Subcutaneous abdominal adipose tissue (tissue), 5 donors: ENCODE data around the gene PLEKHA6.

ENCODE experiments used
- H3K27ac ChIP-seq: one replicate; pipeline ENCODE4 v1.7.0; 2013; ENCODE audit warnings: low read depth, mild to moderate bottlenecking, inconsistent platforms, low read length, moderate library complexity
- H3K27me3 ChIP-seq, 5 donors: one replicate each; pipeline ENCODE4 v1.7.0; 2013; ENCODE audit warnings: low read length in 5 of 5, inconsistent platforms in 1 of 5; ENCODE audit not compliant: control insufficient read depth in 5 of 5, insufficient read depth in 4 of 5
- H3K36me3 ChIP-seq, 5 donors: one replicate each; pipeline ENCODE4 v1.7.0; 2013; ENCODE audit warnings: low read length in 5 of 5; ENCODE audit not compliant: control insufficient read depth in 5 of 5, insufficient read depth in 5 of 5
- H3K4me1 ChIP-seq, 5 donors: one replicate each; pipeline ENCODE4 v1.7.0; 2013; ENCODE audit warnings: low read length in 5 of 5, mild to moderate bottlenecking in 3 of 5, moderate library complexity in 1 of 5; ENCODE audit not compliant: control insufficient read depth in 5 of 5, insufficient read depth in 5 of 5
- H3K4me3 ChIP-seq, 5 donors: one replicate each; pipeline ENCODE4 v1.7.0; 2013; ENCODE audit warnings: low read length in 5 of 5, low read depth in 1 of 5
- H3K9ac ChIP-seq, 5 donors: one replicate each; pipeline ENCODE4 v1.7.0; 2013; ENCODE audit warnings: low read length in 5 of 5, mild to moderate bottlenecking in 4 of 5, moderate library complexity in 3 of 5
- H3K9me3 ChIP-seq, 5 donors: one replicate each; pipeline ENCODE4 v1.7.0; 2013; ENCODE audit warnings: low read length in 5 of 5; ENCODE audit not compliant: control insufficient read depth in 5 of 5
- donor health status: healthy.
- donor health status: healthy.
- donor health status: healthy.
- donor health status: healthy.
- donor health status: healthy.

The PLEKHA6 gene

DNA sequence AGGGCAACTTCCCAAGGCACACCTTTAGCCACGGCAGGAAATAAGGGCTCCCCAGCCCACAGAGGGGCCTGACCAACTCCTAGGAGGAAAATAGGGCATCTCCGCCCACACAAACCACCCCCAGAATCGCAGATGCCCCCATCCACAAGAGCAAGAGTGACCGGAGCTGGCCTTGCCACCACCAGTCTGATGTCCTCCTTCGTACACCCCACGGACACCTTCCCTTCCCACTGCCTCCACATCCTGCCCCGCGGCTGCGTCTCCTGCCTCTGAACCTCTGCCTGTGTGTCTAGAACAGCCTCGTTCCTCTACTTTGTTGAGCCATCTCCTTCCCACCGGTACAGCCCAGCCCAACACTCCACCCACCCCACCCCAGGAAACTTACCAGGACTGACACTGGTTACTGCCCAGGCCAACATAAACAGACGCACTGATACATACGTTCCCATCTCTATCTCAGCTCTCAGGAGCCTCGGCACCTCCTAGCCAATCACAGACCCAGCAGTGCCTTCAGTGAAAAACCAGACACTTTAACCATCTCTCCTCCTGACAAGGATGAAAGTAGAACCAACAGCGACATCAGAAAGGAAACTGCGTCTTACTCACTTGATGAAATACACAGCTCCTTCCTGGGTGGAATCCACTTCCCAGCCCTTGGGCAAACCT is 7.6 kb upstream of the PLEKHA6 start:
- H3K4me3 ChIP-seq, result no peak overlapping the region
- no peaks in the 10 kb centered on the region for H3K9me3 ChIP-seq
- H3K27me3 ChIP-seq, result peaks cover 0 to 13% (median 5%) of the 10 kb centered on the region in 5 donors
- H3K27ac ChIP-seq, result no peak overlapping the region
- no peaks in the 10 kb centered on the region for H3K36me3 ChIP-seq
- H3K4me1 ChIP-seq, result peaks cover 0 to 21% (median 11%) of the 10 kb centered on the region in 5 donors
- no peak overlapping the region for H3K9ac ChIP-seq

DNA sequence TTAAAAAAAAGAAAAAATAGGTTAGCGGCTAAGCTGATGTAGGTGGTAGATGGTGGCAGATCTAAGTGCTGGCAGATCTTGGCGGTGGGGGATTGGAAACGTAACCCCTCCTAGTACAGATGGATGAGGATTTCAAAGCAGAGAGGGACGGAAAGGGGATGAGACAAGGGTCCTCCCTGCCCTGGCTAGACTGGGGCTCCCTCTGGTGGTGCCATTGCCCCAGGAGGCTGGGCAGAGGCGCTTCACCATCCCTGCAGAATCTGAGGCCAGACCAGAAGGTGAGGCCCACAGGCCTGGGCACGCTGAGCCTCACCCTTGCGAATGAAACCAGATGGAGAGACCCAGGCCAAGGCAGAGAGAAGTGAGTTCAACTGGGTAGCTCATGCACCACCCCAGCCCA is 7.0 kb upstream of the PLEKHA6 start:
- peaks cover 0 to 21% (median 11%) of the 10 kb centered on the region in 5 donors for H3K4me1 ChIP-seq
- no peaks in the 10 kb centered on the region for H3K9me3 ChIP-seq
- no peak overlapping the region for H3K9ac ChIP-seq
- H3K36me3 ChIP-seq, result no peaks in the 10 kb centered on the region
- H3K27ac ChIP-seq, result no peak overlapping the region
- peaks cover 0 to 13% (median 5%) of the 10 kb centered on the region in 5 donors for H3K27me3 ChIP-seq
- H3K4me3 ChIP-seq, result no peak overlapping the region

DNA sequence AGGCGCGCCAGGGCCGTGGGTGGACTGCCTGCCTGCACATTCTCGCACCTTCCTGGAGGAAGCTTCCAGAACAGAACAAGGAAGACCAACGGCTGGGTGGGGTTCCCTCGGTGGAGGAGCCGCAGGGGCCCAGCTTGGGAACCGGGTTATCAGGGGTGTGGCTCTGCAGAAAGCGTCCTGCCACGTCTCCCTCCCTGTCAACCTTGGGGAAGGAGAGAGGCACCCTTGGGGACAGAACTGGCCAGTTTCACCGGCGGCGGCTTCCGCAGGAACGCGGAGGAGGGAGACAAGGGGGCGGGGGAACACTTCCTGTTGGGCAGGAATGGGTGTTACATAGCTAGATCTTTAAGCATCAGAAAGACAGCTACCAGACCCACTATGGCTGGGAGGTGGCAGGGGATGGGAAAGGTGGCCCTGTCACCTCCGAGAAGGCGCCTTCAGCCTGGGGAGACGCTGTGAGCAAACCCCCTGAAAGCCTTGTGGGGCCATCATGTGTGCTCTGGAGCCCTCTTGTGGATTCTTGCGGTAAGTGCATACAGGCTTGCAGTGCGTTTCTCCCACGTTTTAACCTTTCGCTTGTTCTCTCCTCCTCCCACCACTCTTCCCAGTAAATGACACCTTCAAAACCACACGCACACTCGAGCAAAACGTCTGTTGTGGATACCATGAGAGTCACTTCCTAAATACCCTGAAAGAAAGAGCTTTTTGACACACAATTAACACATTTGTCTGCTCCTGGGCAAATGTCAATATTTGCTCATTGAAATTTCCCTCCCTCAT is 3.8 kb upstream of the PLEKHA6 start:
- Histone ChIP-seq H3K36me3 (no peaks in the 10 kb centered on the region), H3K9ac (peak overlapping the region; percentile 26 to 59 (median 34)), H3K27me3 (peaks cover 0 to 20% (median 5%) of the 10 kb centered on the region in 5 donors), H3K27ac (peak overlapping the region; percentile 4), H3K9me3 (no peaks in the 10 kb centered on the region), H3K4me3 (peak overlapping the region; percentile 58 to 75 (median 63)), H3K4me1 (peaks cover 0 to 16% (median 11%) of the 10 kb centered on the region in 5 donors)

DNA sequence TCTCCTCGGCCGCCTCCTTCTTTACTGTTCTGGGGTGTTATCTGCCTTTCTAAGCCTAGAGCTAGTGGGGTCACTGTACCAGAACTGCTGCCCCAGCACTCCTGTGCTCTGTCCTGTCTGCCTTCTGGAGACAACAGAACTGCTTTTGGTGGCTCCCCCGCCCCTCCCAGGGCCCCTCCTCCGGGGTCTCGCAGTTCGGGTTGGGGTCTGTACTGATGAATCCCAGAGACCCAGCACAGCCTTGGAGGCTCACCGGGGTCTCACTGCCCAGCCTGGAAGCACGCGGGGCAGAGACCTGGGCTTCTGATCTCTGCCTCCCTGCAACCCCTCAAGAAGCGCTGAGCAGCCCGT is 3.2 kb upstream of the PLEKHA6 start:
- H3K36me3 ChIP-seq, result no peaks in the 10 kb centered on the region
- no peaks in the 10 kb centered on the region for H3K9me3 ChIP-seq
- peaks cover 0 to 20% (median 5%) of the 10 kb centered on the region in 5 donors for H3K27me3 ChIP-seq
- peaks cover 0 to 19% (median 11%) of the 10 kb centered on the region in 5 donors for H3K4me1 ChIP-seq
- peak overlapping the region in 4 of 5 donors; percentile 58 to 70 (median 61) for H3K4me3 ChIP-seq
- peak overlapping the region in 4 of 5 donors; percentile 26 to 59 (median 30) for H3K9ac ChIP-seq
- H3K27ac ChIP-seq, result no peak overlapping the region

DNA sequence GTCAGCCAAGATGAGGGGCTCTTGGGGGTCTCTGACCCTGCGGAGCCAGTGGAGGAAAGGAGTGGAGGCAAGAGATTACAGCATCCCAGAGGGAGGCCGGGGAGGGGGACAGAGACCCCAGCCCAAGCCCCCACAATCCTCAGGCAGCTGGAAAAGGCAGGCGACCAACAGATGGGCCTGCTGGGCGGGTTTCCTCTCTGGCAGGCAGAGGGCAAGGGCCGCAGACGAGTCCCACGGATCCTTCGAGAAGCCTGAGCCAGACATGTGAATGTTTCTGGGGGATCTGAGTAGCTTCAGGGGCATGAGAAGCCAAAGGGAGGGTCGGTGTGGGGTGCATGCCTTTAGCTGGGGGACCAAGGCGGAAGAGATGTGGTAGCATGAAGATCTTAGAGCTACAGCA is 2.1 kb upstream of the PLEKHA6 start:
- no peak overlapping the region for H3K4me3 ChIP-seq
- H3K36me3 ChIP-seq, result no peaks in the 10 kb centered on the region
- H3K27ac ChIP-seq, result no peak overlapping the region
- peaks cover 0 to 27% (median 18%) of the 10 kb centered on the region in 5 donors for H3K4me1 ChIP-seq
- peaks cover 0 to 16% (median 0%) of the 10 kb centered on the region in 5 donors for H3K27me3 ChIP-seq
- H3K9me3 ChIP-seq, result no peaks in the 10 kb centered on the region
- H3K9ac ChIP-seq, result no peak overlapping the region

DNA sequence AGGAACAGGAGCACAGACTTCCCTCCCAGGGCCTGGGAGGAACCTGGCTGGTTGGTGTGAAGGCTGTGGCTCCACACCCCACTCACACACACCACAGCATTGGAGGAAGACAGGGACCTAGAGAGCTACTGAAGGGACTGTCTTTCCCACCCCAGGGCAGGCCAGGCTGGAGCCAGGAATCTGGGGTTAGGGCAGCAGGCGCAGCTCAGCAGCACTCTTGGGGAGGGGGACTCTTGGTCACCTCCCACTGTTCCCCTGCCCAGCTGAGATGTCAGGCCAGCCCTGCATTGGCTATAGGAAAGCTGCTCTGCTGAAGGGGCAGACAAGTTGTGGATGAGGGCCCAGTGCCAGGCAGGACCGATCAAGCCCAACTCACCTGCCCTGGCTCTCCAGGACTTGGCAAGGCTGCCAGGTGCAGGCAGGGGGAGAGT is 1.6 kb upstream of the PLEKHA6 start:
- H3K27ac ChIP-seq, result no peak overlapping the region
- H3K4me1 ChIP-seq, result peaks cover 0 to 27% (median 18%) of the 10 kb centered on the region in 5 donors
- peaks cover 0 to 16% (median 0%) of the 10 kb centered on the region in 5 donors for H3K27me3 ChIP-seq
- H3K9ac ChIP-seq, result no peak overlapping the region
- H3K9me3 ChIP-seq, result no peaks in the 10 kb centered on the region
- H3K36me3 ChIP-seq, result no peaks in the 10 kb centered on the region
- no peak overlapping the region for H3K4me3 ChIP-seq

DNA sequence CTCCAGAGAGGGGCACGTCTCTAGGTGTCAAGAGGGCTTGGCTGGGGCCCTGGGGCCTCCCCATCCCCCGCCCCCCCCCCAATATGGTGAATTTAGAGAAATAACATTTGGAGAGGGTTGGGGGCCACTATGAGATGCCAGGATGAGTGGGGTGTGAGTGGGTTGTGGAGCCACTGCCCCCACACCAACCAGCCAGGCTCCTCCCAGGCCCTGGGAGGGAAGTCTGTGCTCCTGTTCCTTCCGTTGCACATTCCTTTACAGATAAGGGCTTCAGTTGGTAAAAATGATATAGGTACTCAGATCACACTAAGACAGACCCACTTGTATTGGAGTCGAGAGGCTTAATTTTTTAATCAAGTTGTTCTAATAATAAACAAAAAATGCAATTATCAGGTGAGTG is 585 bp upstream of the PLEKHA6 start:
- Histone ChIP-seq H3K36me3 (no peaks in the 10 kb centered on the region), H3K27ac (no peak overlapping the region), H3K27me3 (peaks cover 0 to 13% (median 0%) of the 10 kb centered on the region in 5 donors), H3K4me1 (peaks cover 0 to 27% (median 18%) of the 10 kb centered on the region in 5 donors), H3K9me3 (no peaks in the 10 kb centered on the region), H3K9ac (no peak overlapping the region), H3K4me3 (no peak overlapping the region)

DNA sequence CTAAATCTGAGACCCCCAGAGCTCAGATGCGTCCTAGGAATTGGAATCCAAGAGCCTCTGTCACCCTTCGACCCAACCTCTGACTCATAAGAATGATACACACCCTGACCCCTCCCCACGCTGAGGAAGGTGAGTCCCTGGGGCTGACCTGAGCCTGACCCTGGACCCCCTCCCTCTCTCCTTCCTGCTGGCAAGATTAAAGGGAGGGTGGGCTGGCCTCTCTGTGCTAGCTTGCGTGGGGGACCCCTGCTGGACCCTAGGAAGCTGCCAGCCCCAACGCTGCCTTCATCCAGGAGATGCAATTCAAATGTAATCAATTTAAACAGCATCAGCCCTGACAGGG is 627 bp downstream of the PLEKHA6 start:
- no peak overlapping the region for H3K9ac ChIP-seq
- peaks cover 0 to 27% (median 18%) of the 10 kb centered on the region in 5 donors for H3K4me1 ChIP-seq
- peaks cover 0 to 13% (median 0%) of the 10 kb centered on the region in 5 donors for H3K27me3 ChIP-seq
- H3K36me3 ChIP-seq, result no peaks in the 10 kb centered on the region
- no peaks in the 10 kb centered on the region for H3K9me3 ChIP-seq
- no peak overlapping the region for H3K4me3 ChIP-seq
- no peak overlapping the region for H3K27ac ChIP-seq

DNA sequence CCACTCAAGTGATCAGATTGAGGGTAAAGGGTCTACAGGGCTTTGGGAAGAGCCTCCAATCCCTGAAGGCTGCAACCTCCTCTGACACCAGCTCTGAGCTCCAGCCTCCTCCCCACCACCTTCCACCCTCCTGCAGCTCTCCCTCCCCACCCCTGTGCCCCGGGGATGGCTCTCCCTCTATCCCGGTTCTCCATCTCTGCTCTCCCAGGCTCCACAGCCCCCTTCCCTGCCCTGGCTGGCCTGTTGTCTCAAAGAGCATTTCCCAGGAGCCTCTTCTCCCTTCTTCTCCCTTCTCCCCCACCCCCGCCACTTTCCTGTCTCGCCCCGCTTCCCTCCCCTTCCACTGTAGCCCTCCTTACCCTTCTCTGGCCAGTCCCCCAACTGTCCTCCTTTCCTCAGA is 1.1 kb downstream of the PLEKHA6 start:
- Histone ChIP-seq H3K27me3 (peaks cover 0 to 13% (median 0%) of the 10 kb centered on the region in 5 donors), H3K9ac (no peak overlapping the region), H3K4me1 (peaks cover 0 to 22% (median 17%) of the 10 kb centered on the region in 5 donors), H3K27ac (no peak overlapping the region), H3K9me3 (no peaks in the 10 kb centered on the region), H3K4me3 (no peak overlapping the region), H3K36me3 (no peaks in the 10 kb centered on the region)
